ENCODE results near the gene CHRM3. TPM values are rescaled to one million over a fixed set of nuclear protein-coding genes. Genes with fewer than 3 reads are reported as not detected.
A peak's percentile ranks its signal among the peaks of the same experiment; 100 is the strongest.

The CHRM3 gene
- polyA plus RNA-seq (2011; rRNA removed) (0.03 and 0.15 TPM in 2 replicates), polyA plus RNA-seq (2017; fragmentation: RNase III; extraction: RNeasy Plus Mini Kit Qiagen cat#74134 plus additional on column Dnase treatment) (0.01 to 0.15 TPM (median 0.05 TPM) in 3 replicates), polyA minus RNA-seq (2011; rRNA and poly(A)+ RNA removed) (0.05 and 0.45 TPM in 2 replicates)
- not detected in 2 replicates for polyA plus RNA-seq (2012; cell fraction: cytosol; rRNA removed)
- not detected in 2 replicates for polyA plus RNA-seq (2012; cell fraction: nucleus; rRNA removed)

- Histone ChIP-seq H3K4me1 (peaks cover 12% of the 10 kb centered on the region; the same call in 1 of the 3 replicates), H3K4me2 (peak within 1 kb of the TSS; percentile 85), H3K9me3 (no peaks in the 10 kb centered on the region), H3K4me3 (peak within 1 kb of the TSS; percentile 48), H3K27ac (peak within 1 kb of the TSS in 1 of 2 experiments; percentile 51; a peak in 2 of 6 replicates)
- ATAC-seq (peak; percentile 80 to 87), DNase-seq (ENCODE audit: low read depth in 1 of 2, low spot score in 1 of 2) (peak; percentile 55 to 57), FAIRE-seq (no peak)
- WGBS (ENCODE audit: missing lambda C conversion rate) = 2% methylated on average over 36 of the region's 82 CpGs
- TF ChIP-seq BHLHE40 (IDR thresholded peaks at IDR 0.05; ENCODE audit: low read depth, low read length) (no peak), CTCF (IDR thresholded peaks at IDR 0.05) (no peak), KDM5A (IDR thresholded peaks at IDR 0.05) (no peak), NR3C1 (IDR thresholded peaks at IDR 0.05) (no peak), EHMT2 (IDR thresholded peaks at IDR 0.05; ENCODE audit: low read depth) (no peak), RAD21 (conservative IDR thresholded peaks at IDR 0.05 in 1 of 2, IDR thresholded peaks at IDR 0.05 in 1 of 2) (peak; percentile 33 to 43; a peak in 2 of 5 replicates), EP300 (IDR thresholded peaks at IDR 0.05) (no peak), EHF (CRISPR knock-in tag; IDR thresholded peaks at IDR 0.05) (no peak), MAZ (IDR thresholded peaks at IDR 0.05; ENCODE audit: borderline replicate concordance, low read depth, low read length) (no peak), GATA3 (IDR thresholded peaks at IDR 0.05; ENCODE audit: borderline replicate concordance) (no peak), CBX8 (IDR thresholded peaks at IDR 0.05) (peak; percentile 44), ZFP36 (IDR thresholded peaks at IDR 0.05; ENCODE audit: borderline replicate concordance, partially characterized antibody) (no peak), TFCP2L1 (CRISPR knock-in tag; IDR thresholded peaks at IDR 0.05) (no peak), RFX5 (IDR thresholded peaks at IDR 0.05) (no peak), SREBF2 (IDR thresholded peaks at IDR 0.05) (no peak), HDAC2 (IDR thresholded peaks at IDR 0.05) (no peak), HOXB13 (CRISPR knock-in tag; IDR thresholded peaks at IDR 0.05; ENCODE audit: low read depth) (no peak), KDM1A (IDR thresholded peaks at IDR 0.05; ENCODE audit: low read depth) (no peak), RCOR1 (IDR thresholded peaks at IDR 0.05; ENCODE audit: low read depth, low read length) (no peak)
- TF ChIP-seq, protein P1, sequence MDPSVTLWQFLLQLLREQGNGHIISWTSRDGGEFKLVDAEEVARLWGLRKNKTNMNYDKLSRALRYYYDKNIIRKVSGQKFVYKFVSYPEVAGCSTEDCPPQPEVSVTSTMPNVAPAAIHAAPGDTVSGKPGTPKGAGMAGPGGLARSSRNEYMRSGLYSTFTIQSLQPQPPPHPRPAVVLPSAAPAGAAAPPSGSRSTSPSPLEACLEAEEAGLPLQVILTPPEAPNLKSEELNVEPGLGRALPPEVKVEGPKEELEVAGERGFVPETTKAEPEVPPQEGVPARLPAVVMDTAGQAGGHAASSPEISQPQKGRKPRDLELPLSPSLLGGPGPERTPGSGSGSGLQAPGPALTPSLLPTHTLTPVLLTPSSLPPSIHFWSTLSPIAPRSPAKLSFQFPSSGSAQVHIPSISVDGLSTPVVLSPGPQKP (IDR thresholded peaks at IDR 0.05; ENCODE audit: low read depth, low read length) = no peak
- TF ChIP-seq, protein P2, sequence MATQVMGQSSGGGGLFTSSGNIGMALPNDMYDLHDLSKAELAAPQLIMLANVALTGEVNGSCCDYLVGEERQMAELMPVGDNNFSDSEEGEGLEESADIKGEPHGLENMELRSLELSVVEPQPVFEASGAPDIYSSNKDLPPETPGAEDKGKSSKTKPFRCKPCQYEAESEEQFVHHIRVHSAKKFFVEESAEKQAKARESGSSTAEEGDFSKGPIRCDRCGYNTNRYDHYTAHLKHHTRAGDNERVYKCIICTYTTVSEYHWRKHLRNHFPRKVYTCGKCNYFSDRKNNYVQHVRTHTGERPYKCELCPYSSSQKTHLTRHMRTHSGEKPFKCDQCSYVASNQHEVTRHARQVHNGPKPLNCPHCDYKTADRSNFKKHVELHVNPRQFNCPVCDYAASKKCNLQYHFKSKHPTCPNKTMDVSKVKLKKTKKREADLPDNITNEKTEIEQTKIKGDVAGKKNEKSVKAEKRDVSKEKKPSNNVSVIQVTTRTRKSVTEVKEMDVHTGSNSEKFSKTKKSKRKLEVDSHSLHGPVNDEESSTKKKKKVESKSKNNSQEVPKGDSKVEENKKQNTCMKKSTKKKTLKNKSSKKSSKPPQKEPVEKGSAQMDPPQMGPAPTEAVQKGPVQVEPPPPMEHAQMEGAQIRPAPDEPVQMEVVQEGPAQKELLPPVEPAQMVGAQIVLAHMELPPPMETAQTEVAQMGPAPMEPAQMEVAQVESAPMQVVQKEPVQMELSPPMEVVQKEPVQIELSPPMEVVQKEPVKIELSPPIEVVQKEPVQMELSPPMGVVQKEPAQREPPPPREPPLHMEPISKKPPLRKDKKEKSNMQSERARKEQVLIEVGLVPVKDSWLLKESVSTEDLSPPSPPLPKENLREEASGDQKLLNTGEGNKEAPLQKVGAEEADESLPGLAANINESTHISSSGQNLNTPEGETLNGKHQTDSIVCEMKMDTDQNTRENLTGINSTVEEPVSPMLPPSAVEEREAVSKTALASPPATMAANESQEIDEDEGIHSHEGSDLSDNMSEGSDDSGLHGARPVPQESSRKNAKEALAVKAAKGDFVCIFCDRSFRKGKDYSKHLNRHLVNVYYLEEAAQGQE (IDR thresholded peaks at IDR 0.05) = no peak
- TF ChIP-seq, protein P3, sequence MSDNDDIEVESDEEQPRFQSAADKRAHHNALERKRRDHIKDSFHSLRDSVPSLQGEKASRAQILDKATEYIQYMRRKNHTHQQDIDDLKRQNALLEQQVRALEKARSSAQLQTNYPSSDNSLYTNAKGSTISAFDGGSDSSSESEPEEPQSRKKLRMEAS (IDR thresholded peaks at IDR 0.05) = peak; percentile 71; the same call in 1 of the 2 replicates
- TF ChIP-seq, protein P4, sequence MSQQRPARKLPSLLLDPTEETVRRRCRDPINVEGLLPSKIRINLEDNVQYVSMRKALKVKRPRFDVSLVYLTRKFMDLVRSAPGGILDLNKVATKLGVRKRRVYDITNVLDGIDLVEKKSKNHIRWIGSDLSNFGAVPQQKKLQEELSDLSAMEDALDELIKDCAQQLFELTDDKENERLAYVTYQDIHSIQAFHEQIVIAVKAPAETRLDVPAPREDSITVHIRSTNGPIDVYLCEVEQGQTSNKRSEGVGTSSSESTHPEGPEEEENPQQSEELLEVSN (IDR thresholded peaks at IDR 0.05; ENCODE audit: borderline replicate concordance, low read depth) = peak; percentile 80
- ChIA-PET POLR2A (no interaction called here), CTCF (interaction anchor here (0.5 to 1.1 kb wide), 3 partner anchors 12 to 996 kb away, joined by 3 read pairs; no protein-coding TSS in a partner anchor)
These were observed at the start of gene CHRM3 for GRCh38 chr1:239386453-239387303. TSS of gene CHRM3 (plus strand) at chr1:239386568. CDS start at chr1:239907452, 520,884 bp downstream.

All from A549 (cell line).